Keratinocyte (primary cell): Measurements from ENCODE around the gene SLC12A1.

Source experiments
- CTCF ChIP-seq, 3 experiments: IDR thresholded peaks in 1 of 3; conservative IDR thresholded peaks in 1 of 3; optimal IDR thresholded peaks in 1 of 3; 2 replicates in 2 of 3; 3 replicates in 1 of 3; pipeline versions ENCODE3 to v1.5.1; 2011; ENCODE audit warnings: low read length in 3 of 3, mild to moderate bottlenecking in 3 of 3, moderate library complexity in 2 of 3, control low read depth in 1 of 3, inconsistent platforms in 1 of 3; ENCODE audit not compliant: insufficient read depth in 2 of 3; ENCODE audit errors: extremely low read depth in 1 of 3
- EZH2 ChIP-seq: IDR thresholded peaks from one replicate; pipeline ENCODE4 v1.6.1; 2012; ENCODE audit warnings: inconsistent platforms, mild to moderate bottlenecking, low read length, moderate library complexity

- TF ChIP-seq CTCF (optimal IDR thresholded peaks at IDR 0.05 in 1 of 3, IDR thresholded peaks at IDR 0.05 in 1 of 3, conservative IDR thresholded peaks at IDR 0.05 in 1 of 3; ENCODE audit: extremely low read depth in 1 of 3, insufficient read depth in 2 of 3, low read length in 3 of 3) (no peak), EZH2 (no peak)
Observed at GRCh38 chr15:48221885-48222284, 15.8 kb downstream of the SLC12A1 start.
